Activated naive CD4-positive, alpha-beta T cell treated with anti-CD3 and anti-CD28 coated beads, Interleukin-2, amount 10 ng/mL, durations not matched to agents 7 days and 5 days (primary cell): ENCODE measurements around the gene MS4A6E.
A peak's percentile ranks its signal among the peaks of the same experiment; 100 is the strongest.

Experiments used
- CTCF ChIA-PET: fragments of 350-600 bp; sonication (Branson Sonifier 250); formaldehyde crosslinking; loops from one replicate; lab custom pipeline; 2021; ENCODE audit warnings: antibody characterized with exemption; lab: Charles Lee
- DNase-seq: peaks from one replicate; pipeline ENCODE4 v3.0.0-alpha.2; 2020
- H3K27ac Mint-ChIP-seq: one replicate; pipeline ENCODE4 v1.8.0; 2021; ENCODE audit warnings: mild to moderate bottlenecking, moderate library complexity, mixed read lengths
- H3K27me3 Mint-ChIP-seq: one replicate; pipeline ENCODE4 v1.8.0; 2021; ENCODE audit warnings: mild to moderate bottlenecking, mixed read lengths
- H3K36me3 Mint-ChIP-seq: one replicate; pipeline ENCODE4 v1.8.0; 2021; ENCODE audit warnings: mixed read lengths
- H3K4me1 Mint-ChIP-seq: one replicate; pipeline ENCODE4 v1.8.0; 2021; ENCODE audit warnings: mixed read lengths
- H3K4me3 Mint-ChIP-seq: one replicate; pipeline ENCODE4 v1.8.0; 2021; ENCODE audit warnings: mild to moderate bottlenecking, moderate library complexity, mixed read lengths
- H3K9me3 Mint-ChIP-seq: one replicate; pipeline ENCODE4 v1.8.0; 2021; ENCODE audit warnings: mixed read lengths

MS4A6E gene

GRCh38 chr11:60315871-60316270, 11.2 kb upstream of the MS4A6E start:
- peaks cover 4% of the 10 kb centered on the region for H3K27me3 Mint-ChIP-seq
- CTCF ChIA-PET = no interaction called here
- no peak for DNase-seq

GRCh38 chr11:60316317-60316716, 10.7 kb upstream of the MS4A6E start:
- DNase-seq = no peak
- CTCF ChIA-PET = no interaction called here
- Mint-ChIP-seq H3K4me1 (no peaks in the 10 kb centered on the region), H3K27ac (no peak overlapping the region), H3K36me3 (no peaks in the 10 kb centered on the region), H3K27me3 (peaks cover 4% of the 10 kb centered on the region), H3K9me3 (peaks cover 10% of the 10 kb centered on the region), H3K4me3 (no peak overlapping the region)

More at GRCh38 chr11:60315871-60316270, 11.2 kb upstream of the MS4A6E start:
- no peaks in the 10 kb centered on the region for H3K4me1 Mint-ChIP-seq
- no peak overlapping the region for H3K4me3 Mint-ChIP-seq
- H3K36me3 Mint-ChIP-seq = no peaks in the 10 kb centered on the region
- H3K9me3 Mint-ChIP-seq = peaks cover 10% of the 10 kb centered on the region
- H3K27ac Mint-ChIP-seq = no peak overlapping the region

- Mint-ChIP-seq H3K4me1 (no peaks in the 10 kb centered on the region), H3K9me3 (peaks cover 13% of the 10 kb centered on the region), H3K36me3 (no peaks in the 10 kb centered on the region), H3K27ac (no peak overlapping the region), H3K4me3 (no peak overlapping the region), H3K27me3 (peaks cover 4% of the 10 kb centered on the region)
- no peak for DNase-seq
- CTCF ChIA-PET = no interaction called here
These were observed 8.3 kb upstream of the MS4A6E start for GRCh38 chr11:60318726-60319125.

GRCh38 chr11:60321051-60321450, 6.0 kb upstream of the MS4A6E start:
- H3K36me3 Mint-ChIP-seq = no peaks in the 10 kb centered on the region
- no peak overlapping the region for H3K4me3 Mint-ChIP-seq
- H3K27ac Mint-ChIP-seq = no peak overlapping the region
- H3K9me3 Mint-ChIP-seq = peaks cover 13% of the 10 kb centered on the region
- DNase-seq = no peak
- H3K4me1 Mint-ChIP-seq = no peaks in the 10 kb centered on the region
- H3K27me3 Mint-ChIP-seq = peaks cover 4% of the 10 kb centered on the region
- CTCF ChIA-PET = no interaction called here

- no peak overlapping the region for H3K27ac Mint-ChIP-seq
- H3K4me1 Mint-ChIP-seq = no peaks in the 10 kb centered on the region
- H3K27me3 Mint-ChIP-seq = peaks cover 2% of the 10 kb centered on the region
- DNase-seq = no peak
- CTCF ChIA-PET = no interaction called here
- H3K9me3 Mint-ChIP-seq = peaks cover 8% of the 10 kb centered on the region
- H3K36me3 Mint-ChIP-seq = no peaks in the 10 kb centered on the region
- no peak overlapping the region for H3K4me3 Mint-ChIP-seq
These were observed 1.4 kb downstream of the MS4A6E start for GRCh38 chr11:60328460-60328859.

GRCh38 chr11:60332846-60333245, 5.8 kb downstream of the MS4A6E start:
- Mint-ChIP-seq H3K9me3 (peaks cover 3% of the 10 kb centered on the region), H3K36me3 (no peaks in the 10 kb centered on the region), H3K4me3 (no peak overlapping the region), H3K27me3 (peaks cover 8% of the 10 kb centered on the region), H3K27ac (no peak overlapping the region), H3K4me1 (no peaks in the 10 kb centered on the region)
- DNase-seq = no peak
- CTCF ChIA-PET = interaction anchor here (0.8 to 2.3 kb wide), 3 partner anchors 13 to 300 kb away, joined by 3 to 11 read pairs (median 4); no protein-coding TSS in a partner anchor

GRCh38 chr11:60334005-60334620, 7.1 kb downstream of the MS4A6E start:
- Mint-ChIP-seq H3K27me3 (peaks cover 8% of the 10 kb centered on the region), H3K4me1 (no peaks in the 10 kb centered on the region)
- CTCF ChIA-PET = interaction anchor here (0.5 to 2.3 kb wide), 4 partner anchors 12 to 300 kb away, joined by 3 to 11 read pairs (median 4); no protein-coding TSS in a partner anchor

GRCh38 chr11:60336767-60337391, 9.8 kb downstream of the MS4A6E start:
- no peaks in the 10 kb centered on the region for H3K4me1 Mint-ChIP-seq
- no peak for DNase-seq
- CTCF ChIA-PET = no interaction called here
- peaks cover 8% of the 10 kb centered on the region for H3K27me3 Mint-ChIP-seq
- H3K4me3 Mint-ChIP-seq = no peak overlapping the region
- no peaks in the 10 kb centered on the region for H3K36me3 Mint-ChIP-seq
- no peak overlapping the region for H3K27ac Mint-ChIP-seq
- H3K9me3 Mint-ChIP-seq = no peaks in the 10 kb centered on the region

More at GRCh38 chr11:60334005-60334620, 7.1 kb downstream of the MS4A6E start:
- Mint-ChIP-seq H3K4me3 (no peak overlapping the region), H3K36me3 (no peaks in the 10 kb centered on the region), H3K27ac (no peak overlapping the region), H3K9me3 (peaks cover 3% of the 10 kb centered on the region)
- DNase-seq = peak; percentile 74

GRCh38 chr11:60338053-60338452, 11.0 kb downstream of the MS4A6E start:
- Mint-ChIP-seq H3K27ac (no peak overlapping the region), H3K27me3 (peaks cover 8% of the 10 kb centered on the region), H3K9me3 (no peaks in the 10 kb centered on the region), H3K4me1 (no peaks in the 10 kb centered on the region), H3K4me3 (no peak overlapping the region), H3K36me3 (no peaks in the 10 kb centered on the region)
- CTCF ChIA-PET = no interaction called here
- no peak for DNase-seq

- H3K36me3 Mint-ChIP-seq = no peaks in the 10 kb centered on the region
- no peaks in the 10 kb centered on the region for H3K27me3 Mint-ChIP-seq
- no peak overlapping the region for H3K27ac Mint-ChIP-seq
- no peaks in the 10 kb centered on the region for H3K9me3 Mint-ChIP-seq
- no peak overlapping the region for H3K4me3 Mint-ChIP-seq
- H3K4me1 Mint-ChIP-seq = no peaks in the 10 kb centered on the region
- CTCF ChIA-PET = no interaction called here
- no peak for DNase-seq
These were observed 12.3 kb downstream of the MS4A6E start for GRCh38 chr11:60339356-60339755.

GRCh38 chr11:60343094-60343704, 16.1 kb downstream of the MS4A6E start:
- Mint-ChIP-seq H3K27ac (no peak overlapping the region), H3K36me3 (no peaks in the 10 kb centered on the region), H3K9me3 (no peaks in the 10 kb centered on the region), H3K4me1 (no peaks in the 10 kb centered on the region), H3K4me3 (no peak overlapping the region), H3K27me3 (no peaks in the 10 kb centered on the region)
- CTCF ChIA-PET = interaction anchor here (0.8 to 1.6 kb wide), 7 partner anchors 20 to 276 kb away, joined by 3 to 8 read pairs (median 3); no protein-coding TSS in a partner anchor
- no peak for DNase-seq

GRCh38 chr11:60344146-60344545, 17.1 kb downstream of the MS4A6E start:
- no peaks in the 10 kb centered on the region for H3K9me3 Mint-ChIP-seq
- H3K4me3 Mint-ChIP-seq = no peak overlapping the region
- no peaks in the 10 kb centered on the region for H3K4me1 Mint-ChIP-seq
- no peaks in the 10 kb centered on the region for H3K27me3 Mint-ChIP-seq
- no peaks in the 10 kb centered on the region for H3K36me3 Mint-ChIP-seq
- no peak overlapping the region for H3K27ac Mint-ChIP-seq
- DNase-seq = no peak
- CTCF ChIA-PET = interaction anchor here (0.7 to 1.0 kb wide), 3 partner anchors 22 to 272 kb away, joined by 3 to 7 read pairs (median 3); no protein-coding TSS in a partner anchor

- Mint-ChIP-seq H3K27ac (no peak overlapping the region), H3K4me1 (no peaks in the 10 kb centered on the region), H3K4me3 (no peak overlapping the region), H3K36me3 (no peaks in the 10 kb centered on the region), H3K27me3 (no peaks in the 10 kb centered on the region), H3K9me3 (no peaks in the 10 kb centered on the region)
- CTCF ChIA-PET = interaction anchor here (0.7 to 2.8 kb wide), 6 partner anchors 10 to 274 kb away, joined by 3 to 11 read pairs (median 4); partner anchors contain the start of gene MS4A1
- peak; percentile 25 for DNase-seq
These were observed 18.4 kb downstream of the MS4A6E start for GRCh38 chr11:60345489-60345888.

GRCh38 chr11:60347084-60347797, 20.2 kb downstream of the MS4A6E start:
- no peaks in the 10 kb centered on the region for H3K4me1 Mint-ChIP-seq
- no peaks in the 10 kb centered on the region for H3K36me3 Mint-ChIP-seq
- no peak overlapping the region for H3K27ac Mint-ChIP-seq
- no peaks in the 10 kb centered on the region for H3K9me3 Mint-ChIP-seq
- DNase-seq = no peak
- CTCF ChIA-PET = interaction anchor here (2.5 to 2.8 kb wide), 2 partner anchors 13 to 17 kb away, joined by 11 read pairs; no protein-coding TSS in a partner anchor
- H3K4me3 Mint-ChIP-seq = no peak overlapping the region
- H3K27me3 Mint-ChIP-seq = no peaks in the 10 kb centered on the region
